Activated CD8-positive, alpha-beta T cell treated with anti-CD3 and anti-CD28 coated beads for 36 hours (primary cell): ENCODE measurements around the gene ACSL3. TPM values are rescaled to one million over a fixed set of nuclear protein-coding genes. Genes with fewer than 3 reads are reported as not detected.
A peak's percentile ranks its signal among the peaks of the same experiment; 100 is the strongest.

Source experiments
- ATAC-seq: fragments of 200-7000 bp; cut with Tn5 transposase; one replicate; pipeline ENCODE4 v1.10.0; 2021; ENCODE audit warnings: mild to moderate bottlenecking, moderate library complexity
- CTCF ChIA-PET: fragments of 350-600 bp; sonication (Branson Sonifier 250); formaldehyde crosslinking; loops from one replicate; lab custom pipeline; 2021; ENCODE audit warnings: antibody characterized with exemption; lab: Charles Lee
- POLR2A ChIA-PET: fragments of 350-600 bp; sonication (Branson Sonifier 250); formaldehyde crosslinking; loops from one replicate; lab custom pipeline; 2021; ENCODE audit warnings: antibody characterized with exemption; lab: Charles Lee
- DNase-seq: peaks from one replicate; pipeline ENCODE4 v3.0.0-alpha.2; 2020
- H3K27ac Mint-ChIP-seq: one replicate; pipeline ENCODE4 v1.8.0; 2021; ENCODE audit warnings: mild to moderate bottlenecking, mixed read lengths
- H3K27me3 Mint-ChIP-seq: one replicate; pipeline ENCODE4 v1.8.0; 2021; ENCODE audit warnings: mixed read lengths
- H3K36me3 Mint-ChIP-seq: one replicate; pipeline ENCODE4 v1.8.0; 2021; ENCODE audit warnings: low read depth, mixed read lengths
- H3K4me1 Mint-ChIP-seq: one replicate; pipeline ENCODE4 v1.8.0; 2021; ENCODE audit warnings: low read depth, mixed read lengths
- H3K4me3 Mint-ChIP-seq: one replicate; pipeline ENCODE4 v1.8.0; 2021; ENCODE audit warnings: mild to moderate bottlenecking, moderate library complexity, mixed read lengths
- H3K9me3 Mint-ChIP-seq: one replicate; pipeline ENCODE4 v1.8.0; 2021; ENCODE audit warnings: mixed read lengths
- CTCF ChIP-seq: fragments of 200-600 bp; IDR thresholded peaks from one replicate; pipeline ENCODE4 v1.8.0; 2022; ENCODE audit warnings: antibody characterized with exemption, mild to moderate bottlenecking
- intact Hi-C: fragments of 100-400 bp; cut with micrococcal nuclease; formaldehyde crosslinking; loops from one replicate; pipeline ENCODE4 v1.10.0; 2022
- total RNA-seq, 2 experiments: library from RNA; stranded (reverse); gene quantifications; one replicate each; pipeline ENCODE4 v1.2.3, GENCODE V29; 2021

ACSL3 gene
- total RNA-seq, 2 experiments from 2014 or later, result 43.8 to 44.6 TPM

- H3K4me3 Mint-ChIP-seq, result no peak overlapping the region
- CTCF ChIA-PET, result no interaction called here
- H3K36me3 Mint-ChIP-seq, result no peaks in the 10 kb centered on the region
- DNase-seq, result no peak
- no peaks in the 10 kb centered on the region for H3K4me1 Mint-ChIP-seq
- POLR2A ChIA-PET, result no interaction called here
- TF ChIP-seq CTCF, result no peak
- no peaks in the 10 kb centered on the region for H3K9me3 Mint-ChIP-seq
- intact Hi-C loops, result no loop called here
- no peak overlapping the region for H3K27ac Mint-ChIP-seq
- ATAC-seq, result no peak
- peaks cover 12% of the 10 kb centered on the region for H3K27me3 Mint-ChIP-seq
These were observed 27.4 kb upstream of the ACSL3 start for GRCh38 chr2:222833410-222833809.

DNA sequence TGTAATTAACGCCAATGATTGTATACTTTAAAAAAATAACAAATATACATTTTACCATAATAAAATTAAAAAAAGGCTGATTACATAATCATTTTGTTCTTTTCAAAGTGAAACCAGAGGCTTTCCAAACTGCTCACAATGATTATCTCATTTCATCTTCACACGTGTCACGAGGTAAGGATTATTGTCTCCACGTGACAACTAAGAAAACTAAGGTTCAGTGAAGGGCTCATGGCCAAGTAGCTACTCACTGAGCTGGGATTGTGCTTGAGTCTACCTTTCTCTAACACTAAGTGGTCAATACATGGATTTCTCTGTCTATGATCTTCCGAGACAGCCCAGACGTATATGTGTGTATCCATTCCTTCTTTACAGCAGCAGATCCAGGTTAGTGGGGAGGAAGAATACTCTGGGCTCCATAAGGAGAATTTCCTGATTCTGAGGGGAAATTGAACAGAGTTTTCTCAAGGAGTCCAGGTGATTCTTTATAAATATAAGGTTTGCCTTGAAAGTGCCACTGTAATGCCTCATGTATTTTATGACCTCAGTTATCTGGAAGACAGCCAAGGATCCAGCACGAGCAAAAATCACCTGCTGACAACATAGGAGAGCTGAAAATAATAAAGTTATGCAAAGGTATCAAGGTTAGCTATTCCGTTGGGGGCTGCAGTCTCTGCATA, 25.6 kb upstream of the ACSL3 start:
- peaks cover 4% of the 10 kb centered on the region for H3K4me1 Mint-ChIP-seq
- CTCF ChIA-PET, result no interaction called here
- POLR2A ChIA-PET, result interaction anchor here (1.5 kb wide), 1 partner anchor 27 kb away, joined by 4 read pairs; no protein-coding TSS in a partner anchor

GRCh38 chr2:222835823-222836151, 25.0 kb upstream of the ACSL3 start:
- CTCF ChIA-PET, result no interaction called here
- Mint-ChIP-seq H3K27me3 (peaks cover 12% of the 10 kb centered on the region), H3K4me1 (peaks cover 7% of the 10 kb centered on the region), H3K27ac (no peak overlapping the region), H3K4me3 (no peak overlapping the region), H3K9me3 (no peaks in the 10 kb centered on the region), H3K36me3 (no peaks in the 10 kb centered on the region)
- ATAC-seq (no peak), DNase-seq (no peak)
- POLR2A ChIA-PET, result interaction anchor here (1.5 kb wide), 1 partner anchor 27 kb away, joined by 4 read pairs; no protein-coding TSS in a partner anchor
- TF ChIP-seq CTCF, result no peak
- intact Hi-C loops, result no loop called here

More for the DNA sequence above, 25.6 kb upstream of the ACSL3 start:
- Mint-ChIP-seq H3K27ac (no peak overlapping the region), H3K27me3 (peaks cover 12% of the 10 kb centered on the region), H3K9me3 (no peaks in the 10 kb centered on the region), H3K36me3 (no peaks in the 10 kb centered on the region), H3K4me3 (no peak overlapping the region)
- intact Hi-C loops, result no loop called here
- no peak for TF ChIP-seq CTCF
- ATAC-seq, result no peak
- no peak for DNase-seq

GRCh38 chr2:222837643-222838056, 23.2 kb upstream of the ACSL3 start:
- peaks cover 12% of the 10 kb centered on the region for H3K4me1 Mint-ChIP-seq
- intact Hi-C loops, result no loop called here
- H3K4me3 Mint-ChIP-seq, result no peak overlapping the region
- DNase-seq (no peak), ATAC-seq (no peak)
- no peak overlapping the region for H3K27ac Mint-ChIP-seq
- H3K27me3 Mint-ChIP-seq, result peaks cover 12% of the 10 kb centered on the region
- H3K9me3 Mint-ChIP-seq, result no peaks in the 10 kb centered on the region
- POLR2A ChIA-PET, result no interaction called here
- no peaks in the 10 kb centered on the region for H3K36me3 Mint-ChIP-seq
- CTCF ChIA-PET, result no interaction called here
- TF ChIP-seq CTCF, result no peak

- intact Hi-C loops, result no loop called here
- Mint-ChIP-seq H3K9me3 (no peaks in the 10 kb centered on the region), H3K36me3 (no peaks in the 10 kb centered on the region), H3K27me3 (peaks cover 12% of the 10 kb centered on the region), H3K4me1 (peaks cover 17% of the 10 kb centered on the region), H3K4me3 (no peak overlapping the region), H3K27ac (no peak overlapping the region)
- TF ChIP-seq CTCF, result no peak
- CTCF ChIA-PET, result no interaction called here
- POLR2A ChIA-PET, result no interaction called here
- ATAC-seq (peak; percentile 65), DNase-seq (peak; percentile 29)
These were observed 20.6 kb upstream of the ACSL3 start for GRCh38 chr2:222840060-222840802.
